Thyroid gland (tissue), 4 donors: ENCODE measurements around the gene HSPA4L.

ENCODE experiments used
- POLR2A ChIP-seq, 2 donors: fragments of 450-650 bp; IDR thresholded peaks; one replicate each; pipeline ENCODE4 v1.6.1; 2017; ENCODE audit warnings: antibody characterized with exemption in 2 of 2, mild to moderate bottlenecking in 2 of 2, moderate library complexity in 1 of 2
- TF ChIP-seq, protein P1 (sequence below), 6 experiments: fragments of 200-600 bp in 3 of 6; fragments of 450-650 bp in 3 of 6; sonication (generic) in 3 of 6; IDR thresholded peaks; one replicate each; pipeline ENCODE4 v1.5.1; 2016 to 2019; ENCODE audit warnings: antibody characterized with exemption in 6 of 6, mild to moderate bottlenecking in 2 of 6, inconsistent platforms in 1 of 6, moderate library complexity in 1 of 6

DNA sequence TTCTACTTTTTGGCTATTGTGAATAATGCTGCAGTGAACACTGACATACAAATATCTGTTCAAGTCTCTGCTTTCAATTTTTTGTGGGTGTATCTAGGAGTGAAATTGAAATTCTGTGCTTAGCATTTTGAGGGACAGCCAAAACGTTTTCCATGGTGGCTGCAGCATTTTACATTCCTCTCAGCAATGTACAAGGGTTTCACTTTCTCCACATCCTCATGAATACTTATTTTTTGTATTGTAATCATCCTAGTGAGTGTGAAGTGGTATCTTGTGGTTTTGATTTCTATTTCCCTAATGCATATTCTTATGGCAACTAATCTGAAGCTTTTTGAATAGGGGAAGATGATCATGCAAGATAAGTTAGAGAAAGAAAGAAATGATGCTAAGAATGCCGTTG is 40.3 kb downstream of the HSPA4L start:
- TF ChIP-seq, protein P1, sequence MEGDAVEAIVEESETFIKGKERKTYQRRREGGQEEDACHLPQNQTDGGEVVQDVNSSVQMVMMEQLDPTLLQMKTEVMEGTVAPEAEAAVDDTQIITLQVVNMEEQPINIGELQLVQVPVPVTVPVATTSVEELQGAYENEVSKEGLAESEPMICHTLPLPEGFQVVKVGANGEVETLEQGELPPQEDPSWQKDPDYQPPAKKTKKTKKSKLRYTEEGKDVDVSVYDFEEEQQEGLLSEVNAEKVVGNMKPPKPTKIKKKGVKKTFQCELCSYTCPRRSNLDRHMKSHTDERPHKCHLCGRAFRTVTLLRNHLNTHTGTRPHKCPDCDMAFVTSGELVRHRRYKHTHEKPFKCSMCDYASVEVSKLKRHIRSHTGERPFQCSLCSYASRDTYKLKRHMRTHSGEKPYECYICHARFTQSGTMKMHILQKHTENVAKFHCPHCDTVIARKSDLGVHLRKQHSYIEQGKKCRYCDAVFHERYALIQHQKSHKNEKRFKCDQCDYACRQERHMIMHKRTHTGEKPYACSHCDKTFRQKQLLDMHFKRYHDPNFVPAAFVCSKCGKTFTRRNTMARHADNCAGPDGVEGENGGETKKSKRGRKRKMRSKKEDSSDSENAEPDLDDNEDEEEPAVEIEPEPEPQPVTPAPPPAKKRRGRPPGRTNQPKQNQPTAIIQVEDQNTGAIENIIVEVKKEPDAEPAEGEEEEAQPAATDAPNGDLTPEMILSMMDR (IDR thresholded peaks at IDR 0.05), result no peak
- TF ChIP-seq POLR2A (IDR thresholded peaks at IDR 0.05), result no peak
